Measurements from ENCODE around the gene KRTAP10-6. TPM values are rescaled to one million over a fixed set of nuclear protein-coding genes. Genes with fewer than 3 reads are reported as not detected.

The KRTAP10-6 gene
- total RNA-seq, 1 donor from 2014 or later = not detected

- Mint-ChIP-seq H3K27ac (no peak overlapping the region), H3K36me3 (no peaks in the 10 kb centered on the region), H3K9me3 (peaks cover 5% of the 10 kb centered on the region), H3K4me3 (no peak overlapping the region), H3K27me3 (peaks cover 3% of the 10 kb centered on the region), H3K4me1 (ENCODE audit: unreplicated experiment) (no peaks in the 10 kb centered on the region)
- no peak for DNase-seq (ENCODE audit: extremely low spot score, unreplicated experiment)
- TF ChIP-seq CTCF (conservative IDR thresholded peaks at IDR 0.05) = no peak
Measured at GRCh38 chr21:44568261-44568660, 24.0 kb downstream of the KRTAP10-6 start.

- Mint-ChIP-seq H3K4me1 (ENCODE audit: unreplicated experiment) (no peaks in the 10 kb centered on the region), H3K27ac (no peak overlapping the region), H3K4me3 (no peak overlapping the region), H3K36me3 (no peaks in the 10 kb centered on the region), H3K27me3 (peaks cover 3% of the 10 kb centered on the region), H3K9me3 (peaks cover 5% of the 10 kb centered on the region)
- DNase-seq (ENCODE audit: extremely low spot score, unreplicated experiment) = no peak
- no peak for TF ChIP-seq CTCF (conservative IDR thresholded peaks at IDR 0.05)
Measured at GRCh38 chr21:44567481-44568171, 24.7 kb downstream of the KRTAP10-6 start.

GRCh38 chr21:44566403-44566802 is 25.9 kb downstream of the KRTAP10-6 start:
- H3K27ac Mint-ChIP-seq = no peak overlapping the region
- peaks cover 2% of the 10 kb centered on the region for H3K9me3 Mint-ChIP-seq
- H3K36me3 Mint-ChIP-seq = no peaks in the 10 kb centered on the region
- no peak for TF ChIP-seq CTCF (conservative IDR thresholded peaks at IDR 0.05)
- DNase-seq (ENCODE audit: extremely low spot score, unreplicated experiment) = no peak
- no peak overlapping the region for H3K4me3 Mint-ChIP-seq
- H3K27me3 Mint-ChIP-seq = peaks cover 7% of the 10 kb centered on the region
- no peaks in the 10 kb centered on the region for H3K4me1 Mint-ChIP-seq (ENCODE audit: unreplicated experiment)

DNA sequence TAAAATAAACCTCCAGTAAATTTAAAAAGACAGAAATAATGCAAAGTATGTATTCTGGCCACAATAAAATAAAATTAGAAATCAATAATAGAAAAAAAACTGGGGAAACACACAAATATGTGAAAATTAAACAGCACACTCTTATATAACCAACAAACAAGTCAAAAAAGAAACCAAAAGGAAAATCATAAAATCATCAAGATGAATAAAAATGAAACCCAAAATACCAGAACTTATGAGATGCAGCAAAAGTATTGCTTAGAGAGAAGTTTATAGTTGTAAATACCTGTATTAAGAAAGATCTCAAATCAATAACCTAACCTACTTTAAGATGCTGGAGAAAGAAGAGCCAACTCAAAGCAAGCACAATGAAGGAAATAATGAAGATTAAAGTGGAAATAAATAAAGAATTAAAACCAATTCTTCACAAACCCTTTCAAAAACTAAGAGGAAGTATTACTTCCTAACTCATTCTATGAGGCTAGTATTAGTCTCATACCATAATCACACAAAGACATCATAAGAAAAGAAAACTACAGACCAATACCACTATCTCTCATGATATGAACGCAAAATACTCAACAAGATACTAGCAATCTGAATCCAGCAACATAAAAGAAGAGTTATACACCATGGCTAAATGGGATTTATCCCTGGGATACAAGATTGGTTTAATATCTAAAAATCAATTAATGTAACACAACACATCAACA is 27.3 kb downstream of the KRTAP10-6 start:
- no peaks in the 10 kb centered on the region for H3K4me1 Mint-ChIP-seq (ENCODE audit: unreplicated experiment)
- peaks cover 6% of the 10 kb centered on the region for H3K27me3 Mint-ChIP-seq
- H3K27ac Mint-ChIP-seq = no peak overlapping the region
- TF ChIP-seq CTCF (conservative IDR thresholded peaks at IDR 0.05) = no peak
- no peak for DNase-seq (ENCODE audit: extremely low spot score, unreplicated experiment)
- H3K36me3 Mint-ChIP-seq = no peaks in the 10 kb centered on the region
- no peaks in the 10 kb centered on the region for H3K9me3 Mint-ChIP-seq
- no peak overlapping the region for H3K4me3 Mint-ChIP-seq

- H3K4me3 Mint-ChIP-seq = no peak overlapping the region
- DNase-seq (ENCODE audit: extremely low spot score, unreplicated experiment) = no peak
- H3K27ac Mint-ChIP-seq = no peak overlapping the region
- H3K27me3 Mint-ChIP-seq = peaks cover 6% of the 10 kb centered on the region
- H3K9me3 Mint-ChIP-seq = no peaks in the 10 kb centered on the region
- H3K36me3 Mint-ChIP-seq = no peaks in the 10 kb centered on the region
- no peak for TF ChIP-seq CTCF (conservative IDR thresholded peaks at IDR 0.05)
- no peaks in the 10 kb centered on the region for H3K4me1 Mint-ChIP-seq (ENCODE audit: unreplicated experiment)
Measured at GRCh38 chr21:44564099-44564498, 28.2 kb downstream of the KRTAP10-6 start.

All from type B pancreatic cell (in vitro differentiated cells).